H9 (cell line): ENCODE results near the gene USP6NL. TPM values are rescaled to one million over a fixed set of nuclear protein-coding genes. Genes with fewer than 3 reads are reported as not detected.

ENCODE experiments used
- DNase-seq: peaks from one replicate; pipeline ENCODE4 v3.0.0-alpha.2; 2017
- H2AFZ ChIP-seq: one replicate; pipeline ENCODE4 v1.6.1; 2013; ENCODE audit warnings: mild to moderate bottlenecking, low read length, control low read depth, moderate library complexity
- H2AK5ac ChIP-seq: 2 replicates; pipeline ENCODE4 v1.6.1; 2013; ENCODE audit warnings: low read length, control low read depth, mixed read lengths; ENCODE audit not compliant: insufficient read length
- H2BK120ac ChIP-seq: one replicate; pipeline ENCODE4 v1.6.1; 2013; ENCODE audit warnings: low read depth, mild to moderate bottlenecking, low read length, control low read depth, inconsistent platforms; ENCODE audit not compliant: poor library complexity, severe bottlenecking
- H2BK12ac ChIP-seq: 2 replicates; pipeline ENCODE4 v1.6.1; 2013; ENCODE audit warnings: low read length, control low read depth, mixed read lengths, low read depth; ENCODE audit not compliant: insufficient read length
- H2BK15ac ChIP-seq: 2 replicates; pipeline ENCODE4 v1.6.1; 2013; ENCODE audit warnings: low read depth, low read length, control low read depth
- H2BK20ac ChIP-seq: one replicate; pipeline ENCODE4 v1.6.1; 2013; ENCODE audit warnings: low read depth, mild to moderate bottlenecking, low read length, control low read depth, inconsistent platforms; ENCODE audit not compliant: poor library complexity, severe bottlenecking
- H2BK5ac ChIP-seq: 2 replicates; pipeline ENCODE4 v1.6.1; 2013; ENCODE audit warnings: low read length, control low read depth, mixed read lengths; ENCODE audit not compliant: insufficient read length
- H3K14ac ChIP-seq: 2 replicates; pipeline ENCODE4 v1.6.1; 2013; ENCODE audit warnings: low read length, control low read depth; ENCODE audit not compliant: insufficient read depth
- H3K18ac ChIP-seq: 2 replicates; pipeline ENCODE4 v1.6.1; 2013; ENCODE audit warnings: low read depth, mild to moderate bottlenecking, mixed read lengths, low read length, control low read depth; ENCODE audit not compliant: insufficient read length
- H3K23ac ChIP-seq: 2 replicates; pipeline ENCODE4 v1.6.1; 2013; ENCODE audit warnings: low read length, control low read depth, mixed read lengths, low read depth; ENCODE audit not compliant: insufficient read length
- H3K23me2 ChIP-seq: 2 replicates; pipeline ENCODE4 v1.6.1; 2013; ENCODE audit warnings: low read depth, mild to moderate bottlenecking, mixed read lengths, low read length, control low read depth; ENCODE audit not compliant: insufficient read length, poor library complexity, severe bottlenecking
- H3K27ac ChIP-seq: 2 replicates; pipeline ENCODE4 v1.5.1; 2013; ENCODE audit warnings: low read length, control low read depth, mixed read lengths, low read depth; ENCODE audit not compliant: insufficient read length
- H3K27me3 ChIP-seq: 2 replicates; pipeline ENCODE4 v1.6.1; 2013; ENCODE audit warnings: low read length, control low read depth, inconsistent platforms; ENCODE audit not compliant: insufficient read depth
- H3K4ac ChIP-seq: 2 replicates; pipeline ENCODE4 v1.6.1; 2013; ENCODE audit warnings: low read depth, mild to moderate bottlenecking, control low read depth, inconsistent platforms, low read length, moderate library complexity
- H3K4me1 ChIP-seq: 2 replicates; pipeline ENCODE4 v1.6.1; 2013; ENCODE audit warnings: low read length, control low read depth, inconsistent platforms; ENCODE audit not compliant: insufficient read depth
- H3K4me2 ChIP-seq: 2 replicates; pipeline ENCODE4 v1.6.1; 2013; ENCODE audit warnings: low read length, control low read depth, mixed read lengths; ENCODE audit not compliant: insufficient read length, insufficient read depth
- H3K56ac ChIP-seq: 2 replicates; pipeline ENCODE4 v1.6.1; 2013; ENCODE audit warnings: low read depth, mild to moderate bottlenecking, mixed read lengths, low read length, control low read depth; ENCODE audit not compliant: insufficient read length
- H3K79me1 ChIP-seq: 2 replicates; pipeline ENCODE4 v1.6.1; 2013; ENCODE audit warnings: low read depth, mild to moderate bottlenecking, moderate library complexity, low read length, control low read depth, inconsistent platforms; ENCODE audit not compliant: insufficient read depth, poor library complexity, severe bottlenecking
- H3K79me2 ChIP-seq: 2 replicates; pipeline ENCODE4 v1.6.1; 2013; ENCODE audit warnings: low read length, control low read depth, inconsistent platforms; ENCODE audit not compliant: insufficient read depth
- H3K9ac ChIP-seq: 2 replicates; pipeline ENCODE4 v1.6.1; 2013; ENCODE audit warnings: low read length, control low read depth, mixed read lengths; ENCODE audit not compliant: insufficient read length; ENCODE audit errors: extremely low read depth
- H3K9me3 ChIP-seq: one replicate; pipeline ENCODE4 v1.6.1; 2013; ENCODE audit warnings: low read depth, low read length, inconsistent platforms; ENCODE audit not compliant: control insufficient read depth
- H3T11ph ChIP-seq: one replicate; pipeline ENCODE4 v1.6.1; 2013; ENCODE audit warnings: mild to moderate bottlenecking, low read length, control low read depth, inconsistent platforms
- H4K20me1 ChIP-seq: one replicate; pipeline ENCODE4 v1.6.1; 2013; ENCODE audit not compliant: control insufficient read depth, insufficient read length, insufficient read depth
- H4K5ac ChIP-seq: 2 replicates; pipeline ENCODE4 v1.6.1; 2013; ENCODE audit warnings: low read depth, mild to moderate bottlenecking, mixed read lengths, low read length, control low read depth; ENCODE audit not compliant: insufficient read length
- H4K8ac ChIP-seq: replicated peaks from 2 replicates; pipeline ENCODE4 v1.6.1; 2013; ENCODE audit warnings: low read length, control low read depth, mixed read lengths, low read depth; ENCODE audit not compliant: insufficient read length
- H4K91ac ChIP-seq: 2 replicates; pipeline ENCODE4 v1.6.1; 2013; ENCODE audit warnings: low read depth, mild to moderate bottlenecking, moderate library complexity, mixed read lengths, low read length, control low read depth; ENCODE audit not compliant: insufficient read length
- H3K27ac Mint-ChIP-seq, 3 experiments: 2 replicates in 2 of 3; 3 replicates in 1 of 3; pipeline ENCODE4 v1.8.0; 2020 to 2021; ENCODE audit warnings: mixed read lengths in 3 of 3, mild to moderate bottlenecking in 1 of 3, moderate library complexity in 1 of 3
- H3K27me3 Mint-ChIP-seq: 2 replicates; pipeline ENCODE4 v1.8.0; 2021; ENCODE audit warnings: low read depth, mild to moderate bottlenecking, moderate library complexity, mixed read lengths
- H3K36me3 Mint-ChIP-seq, 3 experiments: 2 replicates in 2 of 3; 3 replicates in 1 of 3; pipeline ENCODE4 v1.8.0; 2020 to 2021; ENCODE audit warnings: low read depth in 3 of 3, mixed read lengths in 3 of 3; ENCODE audit not compliant: insufficient read depth in 1 of 3
- H3K4me1 Mint-ChIP-seq, 2 experiments: 2 replicates each; pipeline ENCODE4 v1.8.0; 2020; ENCODE audit warnings: mixed read lengths in 2 of 2
- H3K4me3 Mint-ChIP-seq, 2 experiments: 2 replicates in 1 of 2; 3 replicates in 1 of 2; pipeline ENCODE4 v1.8.0; 2020 to 2021; ENCODE audit warnings: mild to moderate bottlenecking in 2 of 2, mixed read lengths in 2 of 2, moderate library complexity in 1 of 2
- H3K9me3 Mint-ChIP-seq, 2 experiments: 2 replicates in 1 of 2; 3 replicates in 1 of 2; pipeline ENCODE4 v1.8.0; 2020; ENCODE audit warnings: mild to moderate bottlenecking in 2 of 2, mixed read lengths in 2 of 2, moderate library complexity in 1 of 2
- CTCF ChIP-seq: fragments of 200-600 bp; sonication (generic); conservative IDR thresholded peaks from 3 replicates; pipeline ENCODE4 v1.8.0; 2021; ENCODE audit warnings: antibody characterized with exemption, mild to moderate bottlenecking
- total RNA-seq: library from RNA; stranded (reverse); gene quantifications from 2 replicates; pipeline ENCODE4 v1.2.1, GENCODE V29; 2021

USP6NL gene
- total RNA-seq, 1 experiment from 2014 or later = 28.3 TPM

- H3K9me3 Mint-ChIP-seq = no peaks in the 10 kb centered on the region
Measured at GRCh38 chr10:11511321-11511720, 100.1 kb downstream of the USP6NL start.

More at GRCh38 chr10:11511321-11511720, 100.1 kb downstream of the USP6NL start:
- no peaks in the 10 kb centered on the region for H4K20me1 ChIP-seq
- Mint-ChIP-seq H3K27ac (no peak overlapping the region; a peak in 1 of 7 replicates), H3K36me3 (peaks cover 0 to 8% (median 0%) of the 10 kb centered on the region in 3 experiments; a peak in 4 of 7 replicates), H3K4me3 (no peak overlapping the region), H3K27me3 (no peaks in the 10 kb centered on the region), H3K4me1 (peaks cover 8% of the 10 kb centered on the region in 2 experiments)
- H3K79me1 ChIP-seq = peaks cover 2% of the 10 kb centered on the region
- H2BK20ac ChIP-seq = no peak overlapping the region
- no peak overlapping the region for H2AK5ac ChIP-seq
- no peaks in the 10 kb centered on the region for H3K4me1 ChIP-seq
- DNase-seq = no peak
- no peak for TF ChIP-seq CTCF
- no peak overlapping the region for H3K18ac ChIP-seq
- no peak overlapping the region for H2BK12ac ChIP-seq
- H3K14ac ChIP-seq = no peak overlapping the region
- no peaks in the 10 kb centered on the region for H3K23me2 ChIP-seq
- H3K27ac ChIP-seq = no peak overlapping the region
- H3T11ph ChIP-seq = no peak overlapping the region
- no peaks in the 10 kb centered on the region for H3K9me3 ChIP-seq
- H3K56ac ChIP-seq = no peak overlapping the region
- H3K79me2 ChIP-seq = no peaks in the 10 kb centered on the region
- H3K23ac ChIP-seq = no peak overlapping the region
- no peak overlapping the region for H2BK5ac ChIP-seq
- H3K4me2 ChIP-seq = no peak overlapping the region
- no peak overlapping the region for H2BK15ac ChIP-seq
- no peak overlapping the region for H3K9ac ChIP-seq
- H4K91ac ChIP-seq = no peak overlapping the region
- H2AFZ ChIP-seq = no peak overlapping the region
- H4K8ac ChIP-seq = no peak overlapping the region
- H3K27me3 ChIP-seq = no peaks in the 10 kb centered on the region
- H3K4ac ChIP-seq = no peak overlapping the region
- no peak overlapping the region for H4K5ac ChIP-seq
- H2BK120ac ChIP-seq = no peak overlapping the region
